ENCODE results near the gene DOCK7. TPM values are rescaled to one million over a fixed set of nuclear protein-coding genes. Genes with fewer than 3 reads are reported as not detected.

The DOCK7 gene
- total RNA-seq, 1 experiment from 2014 or later, result 57.2 TPM

- intact Hi-C loops (cut with micrococcal nuclease; ENCODE audit: unreplicated experiment) (no loop called here), in situ Hi-C loops (cut with HindIII; ENCODE audit: low pct_unique_long_range_greater_than_20kb, low sequenced_read_pairs) (no loop called here)
- ChIA-PET POLR2A (interaction anchor here (0.6 to 0.7 kb wide), 2 partner anchors 23 to 138 kb away, joined by 4 to 13 read pairs; no protein-coding TSS in a partner anchor), CTCF (interaction anchor here (0.6 kb wide), 1 partner anchor 262 kb away, joined by 3 read pairs; no protein-coding TSS in a partner anchor)
- H3K36me3 ChIP-seq (ENCODE audit: control insufficient read depth, insufficient read depth, low read length), result no peaks in the 10 kb centered on the region; the same call in 1 of the 2 replicates
- no peaks in the 10 kb centered on the region for H3K27me3 ChIP-seq (ENCODE audit: control insufficient read depth, insufficient read depth, low read length)
- H3K27ac ChIP-seq (ENCODE audit: low read length), result peak overlapping the region; percentile 68
- H3K4me1 ChIP-seq (ENCODE audit: control insufficient read depth, insufficient read depth, low read length), result peaks cover 32% of the 10 kb centered on the region
- TSS peak; percentile 68 for BruUV-seq (replicated peaks)
- DNase-seq (ENCODE audit: low read depth, low spot score), result peak; percentile 80
- peak overlapping the region in 1 of 2 experiments; percentile 4; a peak in 1 of 4 replicates for H3K4me3 ChIP-seq (ENCODE audit: low read depth in 2 of 2, low read length in 2 of 2)
- TF ChIP-seq CTCF (IDR thresholded peaks at IDR 0.05) (no peak), TCF7L2 (IDR thresholded peaks at IDR 0.05; ENCODE audit: low read depth, low read length) (no peak), POLR2AphosphoS5 (IDR thresholded peaks at IDR 0.05; ENCODE audit: low read depth, low read length) (no peak)
- no peaks in the 10 kb centered on the region for H3K9me3 ChIP-seq (ENCODE audit: control insufficient read depth, insufficient read depth, low read depth, low read length)
- ATAC-seq, result peak; percentile 37
Measured at GRCh38 chr1:62689524-62689923, 1.3 kb upstream of the DOCK7 start.

- DNase-seq (ENCODE audit: low read depth, low spot score) (no peak), ATAC-seq (no peak)
- intact Hi-C loops (cut with micrococcal nuclease; ENCODE audit: unreplicated experiment) (no loop called here), in situ Hi-C loops (cut with HindIII; ENCODE audit: low pct_unique_long_range_greater_than_20kb, low sequenced_read_pairs) (no loop called here)
- H3K27ac ChIP-seq (ENCODE audit: low read length), result peak overlapping the region; percentile 88
- no peaks in the 10 kb centered on the region for H3K27me3 ChIP-seq (ENCODE audit: control insufficient read depth, insufficient read depth, low read length)
- H3K9me3 ChIP-seq (ENCODE audit: control insufficient read depth, insufficient read depth, low read depth, low read length), result no peaks in the 10 kb centered on the region
- CTCF ChIA-PET, result no interaction called here
- H3K4me1 ChIP-seq (ENCODE audit: control insufficient read depth, insufficient read depth, low read length), result peaks cover 32% of the 10 kb centered on the region
- no peak for TF ChIP-seq SIN3A (IDR thresholded peaks at IDR 0.05; ENCODE audit: borderline replicate concordance, insufficient read depth, low read depth, low read length)
- no peak for TF ChIP-seq TCF7L2 (IDR thresholded peaks at IDR 0.05; ENCODE audit: low read depth, low read length)
- TF ChIP-seq POLR2AphosphoS5 (IDR thresholded peaks at IDR 0.05; ENCODE audit: low read depth, low read length), result no peak
- TF ChIP-seq CTCF (IDR thresholded peaks at IDR 0.05), result no peak
- no peak for TF ChIP-seq REST (IDR thresholded peaks at IDR 0.05; ENCODE audit: insufficient read depth in 1 of 2, low read depth in 2 of 2, low read length in 1 of 2)
- H3K4me3 ChIP-seq (ENCODE audit: low read depth in 2 of 2, low read length in 2 of 2), result peak overlapping the region; percentile 81
- no peaks in the 10 kb centered on the region; the same call in 1 of the 2 replicates for H3K36me3 ChIP-seq (ENCODE audit: control insufficient read depth, insufficient read depth, low read length)
- POLR2A ChIA-PET, result interaction anchor here (0.7 kb wide), 1 partner anchor 22 kb away, joined by 13 read pairs; no protein-coding TSS in a partner anchor
- BruUV-seq (replicated peaks), result no TSS peak
Measured at GRCh38 chr1:62688687-62689085, 500 bp upstream of the DOCK7 start.
